Fibroblast of villous mesenchyme (primary cell): ENCODE data around the gene RBM10. TPM values are rescaled to one million over a fixed set of nuclear protein-coding genes. Genes with fewer than 3 reads are reported as not detected.
A peak's percentile ranks its signal among the peaks of the same experiment; 100 is the strongest.

Experiments used
- DNase-seq: peaks from one replicate; pipeline ENCODE4 v3.0.0-alpha.2; 2010; ENCODE audit warnings: low read depth
- H3K4me3 ChIP-seq: 2 replicates; pipeline ENCODE4 v1.5.1; 2011; ENCODE audit warnings: low read depth, mild to moderate bottlenecking, low read length
- small RNA-seq: library from RNA; depleted of rRNA; stranded (forward); fragments of <200 nt; gene quantifications from one replicate; pipeline ENCODE3, GENCODE V24; 2012
- total RNA-seq: library from RNA; depleted of rRNA; stranded (reverse); fragments of >200 nt; gene quantifications from 2 replicates; pipeline ENCODE4 v1.2.3, GENCODE V29; 2012
- TF ChIP-seq, protein P1 (sequence below): IDR thresholded peaks from 2 replicates; pipeline ENCODE4 v1.5.1; 2012; ENCODE audit warnings: low read depth, mild to moderate bottlenecking, low read length; ENCODE audit not compliant: insufficient read depth

RBM10 gene
- total RNA-seq, 1 donor: 49.2 TPM

DNA sequence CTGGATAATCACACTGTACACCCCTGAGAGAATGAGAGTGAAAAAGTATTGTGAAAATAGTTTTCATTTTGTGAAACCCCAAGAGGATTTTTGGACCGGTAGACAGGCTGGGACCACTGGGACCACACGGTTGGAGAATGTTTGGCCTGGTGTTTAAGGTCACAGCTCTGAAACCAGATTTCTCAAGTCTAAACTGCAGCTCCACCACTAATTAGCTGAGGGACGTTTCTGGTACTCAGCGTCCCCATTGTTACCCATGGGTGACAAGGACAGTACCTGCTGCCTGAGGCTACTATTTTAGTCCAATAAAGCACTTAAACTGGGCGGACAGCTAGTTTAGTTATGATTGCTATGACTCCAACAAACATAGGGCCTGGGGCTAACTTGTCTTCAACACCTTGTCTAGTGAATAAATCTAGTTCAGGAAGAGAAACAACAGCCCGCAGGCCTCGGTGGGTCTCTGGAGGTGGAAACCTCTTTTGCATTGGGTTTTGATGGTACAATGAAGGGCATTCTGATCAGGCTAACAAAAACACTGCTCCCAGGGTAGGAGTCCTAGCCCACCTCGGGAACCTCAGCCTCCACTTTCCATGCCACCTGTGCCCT, 87.3 kb downstream of the RBM10 start:
- DNase-seq: no peak
- H3K4me3 ChIP-seq: peak overlapping the region; percentile 74
- TF ChIP-seq, protein P1, sequence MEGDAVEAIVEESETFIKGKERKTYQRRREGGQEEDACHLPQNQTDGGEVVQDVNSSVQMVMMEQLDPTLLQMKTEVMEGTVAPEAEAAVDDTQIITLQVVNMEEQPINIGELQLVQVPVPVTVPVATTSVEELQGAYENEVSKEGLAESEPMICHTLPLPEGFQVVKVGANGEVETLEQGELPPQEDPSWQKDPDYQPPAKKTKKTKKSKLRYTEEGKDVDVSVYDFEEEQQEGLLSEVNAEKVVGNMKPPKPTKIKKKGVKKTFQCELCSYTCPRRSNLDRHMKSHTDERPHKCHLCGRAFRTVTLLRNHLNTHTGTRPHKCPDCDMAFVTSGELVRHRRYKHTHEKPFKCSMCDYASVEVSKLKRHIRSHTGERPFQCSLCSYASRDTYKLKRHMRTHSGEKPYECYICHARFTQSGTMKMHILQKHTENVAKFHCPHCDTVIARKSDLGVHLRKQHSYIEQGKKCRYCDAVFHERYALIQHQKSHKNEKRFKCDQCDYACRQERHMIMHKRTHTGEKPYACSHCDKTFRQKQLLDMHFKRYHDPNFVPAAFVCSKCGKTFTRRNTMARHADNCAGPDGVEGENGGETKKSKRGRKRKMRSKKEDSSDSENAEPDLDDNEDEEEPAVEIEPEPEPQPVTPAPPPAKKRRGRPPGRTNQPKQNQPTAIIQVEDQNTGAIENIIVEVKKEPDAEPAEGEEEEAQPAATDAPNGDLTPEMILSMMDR: no peak

DNA sequence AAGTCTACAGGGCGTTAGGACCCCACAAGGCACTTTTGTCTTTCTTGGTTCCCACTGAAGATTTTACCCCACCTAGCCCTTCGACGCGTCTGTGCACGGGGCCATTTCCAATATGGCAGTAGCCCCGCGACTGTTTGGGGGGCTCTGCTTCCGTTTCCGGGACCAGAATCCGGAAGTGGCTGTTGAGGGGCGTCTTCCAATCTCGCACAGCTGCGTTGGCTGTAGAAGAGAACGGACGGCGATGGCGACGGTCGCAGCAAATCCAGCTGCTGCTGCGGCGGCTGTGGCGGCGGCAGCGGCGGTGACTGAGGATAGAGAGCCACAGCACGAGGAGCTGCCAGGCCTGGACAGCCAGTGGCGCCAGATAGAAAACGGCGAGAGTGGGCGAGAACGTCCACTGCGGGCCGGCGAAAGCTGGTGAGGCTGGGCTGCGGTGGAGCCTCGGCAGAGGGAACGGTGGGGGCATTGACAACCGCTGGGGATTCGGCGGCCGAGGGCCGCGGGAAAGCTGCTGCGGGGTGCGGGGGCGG, 87.8 kb downstream of the RBM10 start, which contains the start of gene USP11:
Gene USP11, plus strand, starts transcription at position 207 of the 530 bp plus-strand sequence. Its CDS starts 35 bp downstream, at position 242.
- DNase-seq: peak; percentile 45
- peak within 1 kb of the TSS; percentile 74 for H3K4me3 ChIP-seq
- TF ChIP-seq, protein P1: no peak

DNA sequence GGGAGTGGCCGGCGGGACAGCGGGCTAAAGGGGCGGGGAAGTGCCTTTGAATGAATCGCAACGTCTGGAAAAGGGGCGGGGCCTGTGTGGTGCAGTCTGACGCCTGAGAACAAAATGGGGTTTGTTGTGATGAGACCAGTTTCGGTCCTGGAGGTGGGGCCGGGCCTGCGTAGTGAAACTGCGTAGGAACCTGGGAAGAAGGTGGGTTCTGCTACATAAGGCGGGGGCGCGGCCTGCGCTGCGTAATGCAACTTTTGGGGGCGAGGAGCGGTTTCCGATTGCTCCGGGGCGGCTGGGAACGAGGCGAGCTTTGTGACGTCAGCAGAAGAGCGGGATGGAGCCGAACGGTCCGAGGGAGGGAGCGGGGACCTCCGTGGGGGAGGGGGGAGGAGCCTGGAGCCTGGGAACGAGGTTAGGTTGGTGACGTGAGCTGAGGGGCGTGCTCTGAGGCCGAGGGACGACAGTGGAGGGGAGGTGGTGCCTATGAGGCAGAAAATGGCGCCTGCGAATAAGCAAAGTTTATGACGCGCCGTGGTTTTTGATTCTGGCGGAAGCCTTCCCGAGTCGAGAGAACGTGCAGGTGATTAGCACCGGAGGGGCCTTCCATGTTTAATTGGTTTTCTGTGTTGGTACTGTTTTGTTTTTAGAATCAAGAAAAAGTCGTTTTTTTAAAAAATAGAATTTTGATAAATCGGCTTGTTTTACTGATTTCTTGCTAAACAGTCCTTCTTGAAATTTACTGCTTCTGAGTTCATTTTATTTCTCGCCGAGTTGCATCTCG, 88.5 kb downstream of the RBM10 start:
- peak overlapping the region; percentile 74 for H3K4me3 ChIP-seq
- TF ChIP-seq, protein P1: no peak
- DNase-seq: peak; percentile 98

DNA sequence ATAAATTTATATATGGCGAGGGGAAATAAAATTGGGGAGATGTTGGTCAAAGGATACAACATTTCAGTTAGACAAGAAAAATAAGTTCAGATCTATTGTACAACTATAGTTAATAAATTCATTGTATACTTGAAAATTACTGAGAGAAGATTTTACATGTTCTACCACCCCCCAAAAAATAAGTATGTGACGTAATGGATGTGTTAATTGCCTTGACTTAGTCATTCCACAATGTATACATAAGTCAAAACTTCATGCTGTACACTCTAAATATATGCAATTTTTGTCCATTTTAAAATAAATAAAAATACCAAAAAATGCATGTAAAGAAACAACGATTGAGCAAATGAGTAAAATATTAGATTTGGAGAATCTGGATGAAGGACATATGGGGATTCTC, 89.6 kb downstream of the RBM10 start:
- DNase-seq: peak; percentile 44
- TF ChIP-seq, protein P1: no peak
- H3K4me3 ChIP-seq: peak overlapping the region; percentile 74

DNA sequence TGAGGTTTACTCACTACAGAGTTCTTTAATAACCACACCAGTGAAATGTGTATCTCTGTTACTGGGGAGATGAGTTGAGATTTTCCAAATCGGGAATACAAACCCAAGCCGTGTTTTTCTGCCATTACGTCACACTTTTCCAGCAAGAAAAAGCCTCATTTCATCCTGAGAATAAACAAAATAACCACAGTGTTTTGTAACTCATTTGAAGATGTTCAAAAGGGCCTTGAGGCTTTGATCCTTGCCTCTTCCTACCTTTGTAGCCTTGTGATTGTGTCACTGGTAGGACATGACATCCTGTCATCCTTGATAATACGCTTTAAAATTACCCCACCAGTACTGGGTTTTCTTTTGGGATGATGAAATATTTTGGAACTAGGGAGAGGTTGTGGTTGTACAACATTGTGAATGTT, 90.7 kb downstream of the RBM10 start:
- peak; percentile 85 for DNase-seq
- TF ChIP-seq, protein P1: no peak
- H3K4me3 ChIP-seq: no peak overlapping the region

Small RNA genes within 50 kb of the gene (small RNA-seq; reads per million reads assigned to genes)
- 0.94 reads per million, percentile 7 among the genes with 10 or more reads in this experiment for gene RNU12-2P

Other genes starting within 250 kb of the RBM10 start
- gene JADE3, start 232.8 kb upstream of the RBM10 start, total RNA-seq: 3.5 and 4.3 TPM in 2 replicates
- gene RGN, start 66.8 kb upstream of the RBM10 start, total RNA-seq: 3.5 and 6.5 TPM in 2 replicates
- gene NDUFB11, start 519 bp upstream of the RBM10 start, total RNA-seq: 55.3 and 83.1 TPM in 2 replicates
- gene UBA1, start 48.6 kb downstream of the RBM10 start, total RNA-seq: 189 and 212 TPM in 2 replicates
- gene CDK16, start 73.5 kb downstream of the RBM10 start, total RNA-seq: 81.6 and 95.0 TPM in 2 replicates
- gene USP11, start 87.8 kb downstream of the RBM10 start, total RNA-seq: 47.0 and 48.4 TPM in 2 replicates
- gene ZNF157, start 225.4 kb downstream of the RBM10 start, total RNA-seq: under 0.01 TPM in 2 replicates